Hepatocyte (in vitro differentiated cells): Measurements from ENCODE around the gene VTA1.

ENCODE experiments used
- CTCF ChIP-seq: fragments of 200-600 bp; sonication (generic); IDR thresholded peaks from 2 replicates; pipeline ENCODE4 v1.5.1; 2016; ENCODE audit warnings: antibody characterized with exemption, mild to moderate bottlenecking; ENCODE audit not compliant: poor library complexity
- EZH2 ChIP-seq: fragments of 200-600 bp; sonication (generic); IDR thresholded peaks from 2 replicates; pipeline ENCODE4 v1.6.1; 2016; ENCODE audit warnings: antibody characterized with exemption, mild to moderate bottlenecking, borderline replicate concordance
- EZH2phosphoT487 ChIP-seq: fragments of 200-600 bp; sonication (generic); IDR thresholded peaks from one replicate; pipeline ENCODE4 v1.6.1; 2018; ENCODE audit warnings: antibody characterized with exemption, mild to moderate bottlenecking, low read depth, moderate library complexity; ENCODE audit not compliant: unreplicated experiment, severe bottlenecking

GRCh38 chr6:142210606-142211005, 63.5 kb downstream of the VTA1 start:
- TF ChIP-seq EZH2phosphoT487 (no peak), CTCF (no peak), EZH2 (no peak)
